ENCODE results near the gene TMEM41A. TPM values are rescaled to one million over a fixed set of nuclear protein-coding genes. Genes with fewer than 3 reads are reported as not detected.
"Not testable (repeated sequence)": the region's sequence is repeated elsewhere in the genome, so short reads cannot be mapped to it uniquely, and the experiment has no call there.

The TMEM41A gene
- total and polyA plus RNA-seq, 2 donors: 10.8 to 15.2 TPM

GRCh38 chr3:185473290-185473815, 25.5 kb downstream of the TMEM41A start:
- Histone ChIP-seq H3K27ac (ENCODE audit: low read depth) (no peak overlapping the region), H3K4me3 (ENCODE audit: low read depth, low read length) (no peak overlapping the region), H3K4me1 (ENCODE audit: insufficient read depth) (no peaks in the 10 kb centered on the region), H3K36me3 (ENCODE audit: insufficient read depth) (no peaks in the 10 kb centered on the region)
- WGBS: 88% methylated on average over 15 of the region's 15 CpGs
- no peak for DNase-seq (ENCODE audit: extremely low spot score)

- H3K36me3 ChIP-seq (ENCODE audit: insufficient read depth): no peaks in the 10 kb centered on the region
- 74% methylated on average over 3 of the region's 3 CpGs for WGBS
- no peak for DNase-seq (ENCODE audit: extremely low spot score)
- H3K4me1 ChIP-seq (ENCODE audit: insufficient read depth): no peaks in the 10 kb centered on the region
- H3K4me3 ChIP-seq (ENCODE audit: low read depth, low read length): no peak overlapping the region
- H3K27ac ChIP-seq (ENCODE audit: low read depth): no peak overlapping the region
Observed at GRCh38 chr3:185470323-185470722, 28.5 kb downstream of the TMEM41A start.

- Histone ChIP-seq H3K4me3 (ENCODE audit: low read depth, low read length) (no peak overlapping the region), H3K36me3 (ENCODE audit: insufficient read depth) (no peaks in the 10 kb centered on the region), H3K4me1 (ENCODE audit: insufficient read depth) (no peaks in the 10 kb centered on the region), H3K27ac (ENCODE audit: low read depth) (no peak overlapping the region)
- no peak for DNase-seq (ENCODE audit: extremely low spot score)
- WGBS: 26% methylated on average over 3 of the region's 3 CpGs
Observed at GRCh38 chr3:185469542-185469941, 29.3 kb downstream of the TMEM41A start.

- not testable (repeated sequence) for H3K4me3 ChIP-seq (ENCODE audit: low read depth, low read length); H3K36me3 ChIP-seq (ENCODE audit: insufficient read depth); H3K4me1 ChIP-seq (ENCODE audit: insufficient read depth); DNase-seq (ENCODE audit: extremely low spot score); H3K27ac ChIP-seq (ENCODE audit: low read depth)
- 94% methylated on average over 5 of the region's 5 CpGs for WGBS
Observed at GRCh38 chr3:185466123-185466522, 32.7 kb downstream of the TMEM41A start.

GRCh38 chr3:185465471-185465870, 33.4 kb downstream of the TMEM41A start:
- DNase-seq (ENCODE audit: extremely low spot score): no peak
- Histone ChIP-seq H3K4me1 (ENCODE audit: insufficient read depth) (no peaks in the 10 kb centered on the region), H3K36me3 (ENCODE audit: insufficient read depth) (no peaks in the 10 kb centered on the region), H3K4me3 (ENCODE audit: low read depth, low read length) (no peak overlapping the region), H3K27ac (ENCODE audit: low read depth) (no peak overlapping the region)
- 91% methylated on average over 9 of the region's 9 CpGs for WGBS

- H3K36me3 ChIP-seq (ENCODE audit: insufficient read depth): no peaks in the 10 kb centered on the region
- 82% methylated on average over 6 of the region's 6 CpGs for WGBS
- no peaks in the 10 kb centered on the region for H3K4me1 ChIP-seq (ENCODE audit: insufficient read depth)
- no peak overlapping the region for H3K4me3 ChIP-seq (ENCODE audit: low read depth, low read length)
- H3K27ac ChIP-seq (ENCODE audit: low read depth): no peak overlapping the region
- DNase-seq (ENCODE audit: extremely low spot score): no peak
Observed at GRCh38 chr3:185460719-185461350, 38.0 kb downstream of the TMEM41A start.

- Histone ChIP-seq H3K4me1 (ENCODE audit: insufficient read depth) (no peaks in the 10 kb centered on the region), H3K27ac (ENCODE audit: low read depth) (no peak overlapping the region), H3K4me3 (ENCODE audit: low read depth, low read length) (no peak overlapping the region), H3K36me3 (ENCODE audit: insufficient read depth) (no peaks in the 10 kb centered on the region)
- 82% methylated on average over 5 of the region's 5 CpGs for WGBS
- DNase-seq (ENCODE audit: extremely low spot score): no peak
Observed at GRCh38 chr3:185460309-185460708, 38.5 kb downstream of the TMEM41A start.

- 83% methylated on average over 2 of the region's 2 CpGs for WGBS
- Histone ChIP-seq H3K4me1 (ENCODE audit: insufficient read depth) (no peaks in the 10 kb centered on the region), H3K36me3 (ENCODE audit: insufficient read depth) (no peaks in the 10 kb centered on the region), H3K4me3 (ENCODE audit: low read depth, low read length) (no peak overlapping the region), H3K27ac (ENCODE audit: low read depth) (no peak overlapping the region)
- DNase-seq (ENCODE audit: extremely low spot score): no peak
Observed at GRCh38 chr3:185457376-185457775, 41.5 kb downstream of the TMEM41A start.

- WGBS: 95% methylated on average over 8 of the region's 8 CpGs
- H3K4me1 ChIP-seq (ENCODE audit: insufficient read depth); H3K4me3 ChIP-seq (ENCODE audit: low read depth, low read length); H3K27ac ChIP-seq (ENCODE audit: low read depth); H3K36me3 ChIP-seq (ENCODE audit: insufficient read depth); DNase-seq (ENCODE audit: extremely low spot score): not testable (repeated sequence)
Observed at GRCh38 chr3:185451432-185451831, 47.4 kb downstream of the TMEM41A start.

- no peaks in the 10 kb centered on the region for H3K36me3 ChIP-seq (ENCODE audit: insufficient read depth)
Observed at GRCh38 chr3:185448107-185448506, 50.7 kb downstream of the TMEM41A start.

GRCh38 chr3:185444329-185444728, 54.5 kb downstream of the TMEM41A start:
- no peaks in the 10 kb centered on the region for H3K4me1 ChIP-seq (ENCODE audit: insufficient read depth)
- no peaks in the 10 kb centered on the region for H3K36me3 ChIP-seq (ENCODE audit: insufficient read depth)
- no peak overlapping the region for H3K4me3 ChIP-seq (ENCODE audit: low read depth, low read length)
- DNase-seq (ENCODE audit: extremely low spot score): no peak
- no peak overlapping the region for H3K27ac ChIP-seq (ENCODE audit: low read depth)
- 90% methylated on average over 2 of the region's 2 CpGs for WGBS

More at GRCh38 chr3:185448107-185448506, 50.7 kb downstream of the TMEM41A start:
- Histone ChIP-seq H3K4me1 (ENCODE audit: insufficient read depth) (no peaks in the 10 kb centered on the region), H3K27ac (ENCODE audit: low read depth) (no peak overlapping the region), H3K4me3 (ENCODE audit: low read depth, low read length) (no peak overlapping the region)
- no peak for DNase-seq (ENCODE audit: extremely low spot score)

GRCh38 chr3:185442031-185442430, 56.8 kb downstream of the TMEM41A start:
- 95% methylated on average over 6 of the region's 6 CpGs for WGBS
- Histone ChIP-seq H3K36me3 (ENCODE audit: insufficient read depth) (no peaks in the 10 kb centered on the region), H3K27ac (ENCODE audit: low read depth) (no peak overlapping the region), H3K4me1 (ENCODE audit: insufficient read depth) (no peaks in the 10 kb centered on the region), H3K4me3 (ENCODE audit: low read depth, low read length) (no peak overlapping the region)
- no peak for DNase-seq (ENCODE audit: extremely low spot score)

- Histone ChIP-seq H3K36me3 (ENCODE audit: insufficient read depth) (no peaks in the 10 kb centered on the region), H3K4me3 (ENCODE audit: low read depth, low read length) (no peak overlapping the region), H3K4me1 (ENCODE audit: insufficient read depth) (no peaks in the 10 kb centered on the region), H3K27ac (ENCODE audit: low read depth) (no peak overlapping the region)
- no peak for DNase-seq (ENCODE audit: extremely low spot score)
- 87% methylated on average over 7 of the region's 7 CpGs for WGBS
Observed at GRCh38 chr3:185439745-185440466, 58.9 kb downstream of the TMEM41A start.

Measured in urinary bladder (tissue), 4 donors.